Karpas-422 (cell line): Measurements from ENCODE around the gene DPH2. TPM values are rescaled to one million over a fixed set of nuclear protein-coding genes. Genes with fewer than 3 reads are reported as not detected.

Experiments
- DNase-seq: peaks from one replicate; pipeline ENCODE4 v3.0.0-alpha.2; 2015
- H2AFZ ChIP-seq: fragments of 200-600 bp; sonication (generic); 2 replicates; pipeline ENCODE4 v1.6.1; 2014; ENCODE audit warnings: antibody characterized with exemption, low read length, mixed read lengths
- H3K27ac ChIP-seq: fragments of 200-600 bp; sonication (generic); 2 replicates; pipeline ENCODE4 v1.5.1; 2014; ENCODE audit warnings: mild to moderate bottlenecking, low read length, moderate library complexity
- H3K27me3 ChIP-seq: fragments of 200-600 bp; sonication (generic); 2 replicates; pipeline ENCODE4 v1.6.1; 2014; ENCODE audit warnings: low read length, mixed read lengths
- H3K36me3 ChIP-seq: fragments of 200-600 bp; sonication (generic); 2 replicates; pipeline ENCODE4 v1.6.1; 2014; ENCODE audit warnings: low read length, mixed read lengths; ENCODE audit not compliant: insufficient read depth
- H3K4me1 ChIP-seq: fragments of 200-600 bp; sonication (generic); 2 replicates; pipeline ENCODE4 v1.6.1; 2014; ENCODE audit warnings: mild to moderate bottlenecking, low read length, mixed read lengths
- H3K4me2 ChIP-seq: fragments of 200-600 bp; sonication (generic); 2 replicates; pipeline ENCODE4 v1.6.1; 2014; ENCODE audit warnings: low read length, low read depth, mild to moderate bottlenecking; ENCODE audit not compliant: poor library complexity, severe bottlenecking
- H3K4me3 ChIP-seq: fragments of 200-600 bp; sonication (generic); 2 replicates; pipeline ENCODE4 v1.5.1; 2014; ENCODE audit warnings: mild to moderate bottlenecking, antibody characterized with exemption, low read length, mixed read lengths
- H3K79me2 ChIP-seq: fragments of 200-600 bp; sonication (generic); 2 replicates; pipeline ENCODE4 v1.6.1; 2014; ENCODE audit warnings: mild to moderate bottlenecking, low read length, mixed read lengths
- H3K9ac ChIP-seq: fragments of 200-600 bp; sonication (generic); 2 replicates; pipeline ENCODE4 v1.6.0; 2014; ENCODE audit warnings: low read length
- H3K9me2 ChIP-seq: fragments of 200-600 bp; sonication (generic), shearing (Covaris generic); replicated peaks from 2 replicates; pipeline ENCODE4 v1.6.0; 2014; ENCODE audit warnings: mild to moderate bottlenecking, low read length, moderate library complexity; ENCODE audit not compliant: insufficient read depth
- H3K9me3 ChIP-seq: fragments of 300-700, 200-600 bp; sonication (generic); 2 replicates; pipeline ENCODE4 v1.6.1; 2014; ENCODE audit warnings: low read length, mixed read lengths
- H4K20me1 ChIP-seq: fragments of 200-600 bp; sonication (generic); 2 replicates; pipeline ENCODE4 v1.6.1; 2014; ENCODE audit warnings: mild to moderate bottlenecking, antibody characterized with exemption, low read length, low read depth; ENCODE audit not compliant: insufficient read depth
- total RNA-seq: library from RNA; depleted of rRNA; stranded (reverse); fragments of >200 nt; shearing (Covaris generic); gene quantifications from 2 replicates; pipeline ENCODE4 v1.2.3, GENCODE V29; 2014; ENCODE audit warnings: low replicate concordance

Gene DPH2
- total RNA-seq, 1 experiment from 2014 or later, result 42.2 TPM

DNA sequence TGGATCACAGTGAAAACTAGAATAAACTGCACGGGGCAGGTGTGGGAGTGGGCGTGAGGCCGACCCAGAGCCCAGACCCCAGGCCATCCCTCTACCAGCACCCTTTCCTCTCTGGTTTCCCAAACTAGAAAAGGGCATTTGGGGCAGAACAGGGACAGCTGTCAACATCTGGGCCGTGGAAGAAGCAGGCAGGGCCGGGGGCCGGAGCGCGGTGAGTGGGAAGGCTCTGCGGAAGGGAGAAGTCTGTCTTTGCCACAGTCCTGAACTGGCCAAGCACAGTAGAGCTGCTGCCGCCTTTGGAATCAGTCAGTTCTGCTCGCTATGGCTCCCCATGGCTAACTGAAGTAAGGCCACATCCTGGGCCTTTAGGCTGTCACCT is 28.2 kb downstream of the DPH2 start:
- Histone ChIP-seq H3K4me3 (no peak overlapping the region), H4K20me1 (no peaks in the 10 kb centered on the region), H3K4me1 (peaks cover 25% of the 10 kb centered on the region), H3K4me2 (no peak overlapping the region), H3K27me3 (no peaks in the 10 kb centered on the region), H3K9ac (no peak overlapping the region), H2AFZ (no peak overlapping the region), H3K27ac (no peak overlapping the region), H3K9me2 (no peaks in the 10 kb centered on the region), H3K9me3 (no peaks in the 10 kb centered on the region), H3K79me2 (no peaks in the 10 kb centered on the region), H3K36me3 (no peaks in the 10 kb centered on the region)
- DNase-seq, result no peak

- peaks cover 12% of the 10 kb centered on the region for H3K4me1 ChIP-seq
- no peak overlapping the region for H3K4me3 ChIP-seq
- no peaks in the 10 kb centered on the region for H3K79me2 ChIP-seq
- H2AFZ ChIP-seq, result no peak overlapping the region
- H3K4me2 ChIP-seq, result no peak overlapping the region
- no peaks in the 10 kb centered on the region for H3K9me2 ChIP-seq
- H4K20me1 ChIP-seq, result no peaks in the 10 kb centered on the region
- no peaks in the 10 kb centered on the region for H3K9me3 ChIP-seq
- H3K27ac ChIP-seq, result no peak overlapping the region
- no peak for DNase-seq
- H3K9ac ChIP-seq, result no peak overlapping the region
- no peaks in the 10 kb centered on the region for H3K36me3 ChIP-seq
- H3K27me3 ChIP-seq, result no peaks in the 10 kb centered on the region
Measured at GRCh38 chr1:43999455-43999854, 29.6 kb downstream of the DPH2 start.

- Histone ChIP-seq H3K4me3 (no peak overlapping the region), H3K9me2 (no peaks in the 10 kb centered on the region), H3K4me1 (peaks cover 5% of the 10 kb centered on the region), H3K79me2 (no peaks in the 10 kb centered on the region), H3K27ac (no peak overlapping the region), H3K36me3 (no peaks in the 10 kb centered on the region), H3K9me3 (no peaks in the 10 kb centered on the region), H3K4me2 (no peak overlapping the region), H3K27me3 (no peaks in the 10 kb centered on the region), H2AFZ (no peak overlapping the region), H4K20me1 (no peaks in the 10 kb centered on the region), H3K9ac (no peak overlapping the region)
- DNase-seq, result no peak
Measured at GRCh38 chr1:44000122-44000665, 30.4 kb downstream of the DPH2 start.

DNA sequence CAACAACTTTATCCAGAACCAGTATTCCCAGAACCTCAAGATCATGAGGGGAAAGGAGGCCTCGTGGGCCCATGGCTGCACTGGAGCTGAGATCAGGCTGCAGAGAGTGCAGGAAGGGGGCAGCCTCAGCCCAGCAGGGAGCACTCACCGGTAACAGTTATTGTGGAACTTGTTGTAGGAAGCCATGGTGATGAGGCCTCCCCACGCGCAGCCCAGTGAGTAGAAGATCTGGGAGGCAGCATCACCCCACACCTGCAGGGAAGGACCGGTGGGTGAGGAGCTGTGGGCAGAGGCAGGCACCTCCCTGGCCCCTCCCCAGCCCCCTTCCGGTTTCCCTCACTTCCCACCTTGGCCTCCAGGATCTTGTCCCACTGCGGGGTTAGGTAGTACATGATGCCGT is 32.4 kb downstream of the DPH2 start:
- no peaks in the 10 kb centered on the region for H3K79me2 ChIP-seq
- no peak overlapping the region for H3K4me2 ChIP-seq
- no peak overlapping the region for H3K9ac ChIP-seq
- no peaks in the 10 kb centered on the region for H4K20me1 ChIP-seq
- H3K36me3 ChIP-seq, result no peaks in the 10 kb centered on the region
- H2AFZ ChIP-seq, result no peak overlapping the region
- DNase-seq, result no peak
- H3K4me1 ChIP-seq, result no peaks in the 10 kb centered on the region
- H3K9me3 ChIP-seq, result no peaks in the 10 kb centered on the region
- no peak overlapping the region for H3K4me3 ChIP-seq
- H3K27me3 ChIP-seq, result no peaks in the 10 kb centered on the region
- H3K9me2 ChIP-seq, result no peaks in the 10 kb centered on the region
- H3K27ac ChIP-seq, result no peak overlapping the region

DNA sequence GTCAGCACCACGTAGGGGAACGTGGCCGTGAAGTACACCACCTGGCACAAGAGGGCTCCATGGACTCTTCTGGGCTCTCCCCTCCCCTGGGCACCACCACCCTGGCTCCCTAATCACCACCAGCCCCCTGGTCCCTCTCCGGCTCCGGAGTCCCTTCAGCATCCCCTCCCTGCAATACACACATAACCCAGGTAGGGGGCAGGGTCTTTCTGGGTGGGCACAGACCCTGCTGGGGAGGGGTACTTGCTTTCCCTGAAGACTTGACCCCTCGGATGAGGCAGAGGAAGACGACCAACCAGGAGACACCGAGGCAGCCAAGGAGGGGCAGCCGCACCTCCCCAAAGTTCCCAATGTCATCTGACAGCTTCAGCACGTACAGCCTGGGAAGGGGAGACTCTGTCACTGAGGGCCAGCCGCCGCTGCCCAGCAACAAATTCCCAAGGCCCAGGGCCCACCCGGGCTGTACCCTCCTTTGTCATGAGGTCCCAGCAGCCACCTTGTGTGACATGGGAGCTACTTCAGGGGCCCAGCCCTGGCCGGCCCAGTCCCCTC is 32.9 kb downstream of the DPH2 start:
- DNase-seq, result no peak
- H3K27me3 ChIP-seq, result no peaks in the 10 kb centered on the region
- no peaks in the 10 kb centered on the region for H3K4me1 ChIP-seq
- no peak overlapping the region for H2AFZ ChIP-seq
- H3K27ac ChIP-seq, result no peak overlapping the region
- no peaks in the 10 kb centered on the region for H3K9me2 ChIP-seq
- no peaks in the 10 kb centered on the region for H3K36me3 ChIP-seq
- H3K4me3 ChIP-seq, result no peak overlapping the region
- no peak overlapping the region for H3K4me2 ChIP-seq
- H3K79me2 ChIP-seq, result no peaks in the 10 kb centered on the region
- H3K9me3 ChIP-seq, result no peaks in the 10 kb centered on the region
- no peaks in the 10 kb centered on the region for H4K20me1 ChIP-seq
- no peak overlapping the region for H3K9ac ChIP-seq

DNA sequence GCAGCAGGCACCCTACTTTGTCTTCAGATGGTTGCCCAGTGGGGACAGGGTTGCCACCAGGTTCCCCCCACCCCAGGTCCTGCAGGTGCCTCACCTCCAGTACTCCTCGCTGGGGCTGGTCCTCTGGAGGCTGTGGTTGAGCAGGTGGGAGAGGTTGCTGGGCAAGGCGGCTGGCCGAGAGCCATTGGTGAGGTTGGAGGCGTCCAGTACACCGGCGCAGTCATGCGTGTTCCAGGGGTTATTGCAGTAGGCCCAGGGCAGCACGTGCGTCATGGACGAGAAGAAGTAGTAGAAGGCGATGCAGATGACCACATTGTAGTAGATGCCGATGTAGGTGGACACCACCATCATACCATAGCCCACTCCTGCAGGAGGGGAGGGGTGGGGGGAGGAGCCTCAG is 38.4 kb downstream of the DPH2 start:
- Histone ChIP-seq H3K4me3 (no peak overlapping the region), H3K27me3 (no peaks in the 10 kb centered on the region), H3K4me1 (no peaks in the 10 kb centered on the region), H4K20me1 (no peaks in the 10 kb centered on the region), H3K9ac (no peak overlapping the region), H3K4me2 (no peak overlapping the region), H3K27ac (no peak overlapping the region), H3K9me2 (no peaks in the 10 kb centered on the region), H2AFZ (no peak overlapping the region), H3K36me3 (no peaks in the 10 kb centered on the region), H3K79me2 (no peaks in the 10 kb centered on the region), H3K9me3 (no peaks in the 10 kb centered on the region)
- no peak for DNase-seq

- H3K9me2 ChIP-seq, result no peaks in the 10 kb centered on the region
- H3K9me3 ChIP-seq, result no peaks in the 10 kb centered on the region
- no peak overlapping the region for H3K4me2 ChIP-seq
- H3K27me3 ChIP-seq, result no peaks in the 10 kb centered on the region
- H3K4me1 ChIP-seq, result no peaks in the 10 kb centered on the region
- no peak overlapping the region for H3K4me3 ChIP-seq
- H2AFZ ChIP-seq, result no peak overlapping the region
- no peak overlapping the region for H3K9ac ChIP-seq
- no peak for DNase-seq
- H3K27ac ChIP-seq, result no peak overlapping the region
- H4K20me1 ChIP-seq, result no peaks in the 10 kb centered on the region
- no peaks in the 10 kb centered on the region for H3K79me2 ChIP-seq
- no peaks in the 10 kb centered on the region for H3K36me3 ChIP-seq
Measured at GRCh38 chr1:44010935-44011471, 41.2 kb downstream of the DPH2 start.

DNA sequence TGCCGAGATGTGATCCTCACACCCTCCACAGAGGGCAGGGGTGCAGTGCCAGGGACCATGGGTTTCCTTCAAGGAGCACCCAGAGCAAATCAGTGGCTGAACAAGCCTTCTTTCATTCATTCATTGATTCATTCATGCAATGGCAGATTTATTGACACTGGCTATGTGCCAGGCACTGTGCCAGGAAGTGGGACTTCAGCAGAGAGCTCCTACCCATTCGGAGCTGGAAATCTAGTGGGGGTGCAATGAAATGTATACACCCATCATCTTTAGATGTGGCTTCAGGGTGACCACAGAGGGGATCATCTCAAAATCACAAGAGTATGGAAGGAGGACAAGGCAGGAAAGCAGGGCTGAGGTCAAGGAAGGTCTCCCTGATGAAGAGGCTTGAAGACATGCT is 42.6 kb downstream of the DPH2 start:
- no peaks in the 10 kb centered on the region for H3K36me3 ChIP-seq
- no peak for DNase-seq
- no peaks in the 10 kb centered on the region for H3K9me2 ChIP-seq
- no peak overlapping the region for H3K4me3 ChIP-seq
- H2AFZ ChIP-seq, result no peak overlapping the region
- no peaks in the 10 kb centered on the region for H3K79me2 ChIP-seq
- no peaks in the 10 kb centered on the region for H3K4me1 ChIP-seq
- H3K9me3 ChIP-seq, result no peaks in the 10 kb centered on the region
- no peaks in the 10 kb centered on the region for H3K27me3 ChIP-seq
- H3K9ac ChIP-seq, result no peak overlapping the region
- no peaks in the 10 kb centered on the region for H4K20me1 ChIP-seq
- H3K4me2 ChIP-seq, result no peak overlapping the region
- H3K27ac ChIP-seq, result no peak overlapping the region
